Activated naive CD8-positive, alpha-beta T cell (primary cell): ENCODE data around the gene PCDHGB4.
A peak's percentile ranks its signal among the peaks of the same experiment; 100 is the strongest.
"Not testable (repeated sequence)": the region's sequence is repeated elsewhere in the genome, so short reads cannot be mapped to it uniquely, and the experiment has no call there.

Experiments used
- H3K27ac Mint-ChIP-seq: one replicate; pipeline ENCODE4 v1.8.0; 2021; ENCODE audit warnings: mixed read lengths
- H3K27me3 Mint-ChIP-seq: one replicate; pipeline ENCODE4 v1.8.0; 2021; ENCODE audit warnings: mixed read lengths
- H3K36me3 Mint-ChIP-seq: one replicate; pipeline ENCODE4 v1.8.0; 2021; ENCODE audit warnings: mixed read lengths
- H3K4me1 Mint-ChIP-seq: one replicate; pipeline ENCODE4 v1.8.0; 2021; ENCODE audit warnings: low read depth, mixed read lengths
- H3K4me3 Mint-ChIP-seq: one replicate; pipeline ENCODE4 v1.8.0; 2021; ENCODE audit warnings: mild to moderate bottlenecking, mixed read lengths
- H3K9me3 Mint-ChIP-seq: one replicate; pipeline ENCODE4 v1.8.0; 2021; ENCODE audit warnings: low read depth, mixed read lengths

PCDHGB4 gene

DNA sequence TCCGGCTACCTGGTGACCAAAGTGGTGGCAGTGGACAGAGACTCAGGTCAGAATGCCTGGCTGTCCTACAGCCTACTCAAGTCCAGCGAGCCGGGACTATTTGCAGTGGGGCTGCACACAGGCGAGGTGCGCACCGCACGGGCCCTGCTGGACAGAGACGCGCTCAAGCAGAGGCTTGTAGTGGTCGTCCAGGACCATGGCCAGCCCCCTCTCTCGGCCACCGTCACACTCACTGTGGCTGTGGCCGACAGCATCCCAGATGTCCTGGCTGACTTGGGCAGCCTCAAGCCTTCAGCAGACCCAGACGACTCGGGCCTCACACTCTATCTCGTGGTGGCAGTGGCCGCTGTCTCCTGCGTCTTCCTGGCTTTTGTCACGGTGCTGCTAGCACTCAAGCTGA lies 30.5 kb upstream of the PCDHGB4 start:
- H3K9me3 Mint-ChIP-seq = peaks cover 9% of the 10 kb centered on the region
- peaks cover 1% of the 10 kb centered on the region for H3K4me1 Mint-ChIP-seq
- peaks cover 54% of the 10 kb centered on the region for H3K27me3 Mint-ChIP-seq
- peaks cover 16% of the 10 kb centered on the region for H3K36me3 Mint-ChIP-seq
- H3K27ac Mint-ChIP-seq = no peak overlapping the region
- H3K4me3 Mint-ChIP-seq = no peak overlapping the region

DNA sequence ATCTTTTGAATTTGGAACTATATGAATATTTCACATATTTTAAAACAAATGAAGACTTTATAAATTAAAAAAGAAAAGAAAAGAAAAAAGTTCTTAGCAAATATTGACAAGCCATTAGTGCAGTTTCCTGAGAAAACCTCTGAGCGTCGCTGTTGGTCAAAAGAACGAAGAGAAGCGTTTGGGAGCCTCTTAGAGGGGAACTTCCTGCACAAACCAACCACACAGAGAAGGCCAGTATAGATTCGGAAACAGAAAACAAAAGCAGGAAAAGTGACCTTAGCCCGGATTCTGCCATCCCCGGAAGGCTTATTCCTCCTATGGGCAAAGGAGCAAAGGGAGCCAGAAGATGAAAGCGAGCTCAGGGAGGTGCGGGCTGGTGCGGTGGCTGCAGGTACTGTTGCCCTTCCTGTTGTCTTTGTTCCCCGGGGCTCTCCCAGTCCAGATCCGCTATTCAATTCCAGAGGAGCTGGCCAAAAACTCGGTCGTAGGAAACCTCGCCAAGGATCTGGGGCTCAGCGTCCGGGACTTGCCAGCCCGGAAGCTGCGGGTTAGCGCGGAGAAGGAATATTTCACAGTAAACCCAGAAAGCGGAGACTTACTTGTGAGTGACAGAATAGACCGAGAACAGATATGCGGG lies 27.6 kb upstream of the PCDHGB4 start, which contains the start of gene PCDHGB2:
PCDHGB2 (plus strand) TSS at position 205 of the 637 bp plus-strand sequence; CDS start at position 347, 142 bp downstream.
- H3K36me3 Mint-ChIP-seq = peaks cover 27% of the 10 kb centered on the region
- peaks cover 3% of the 10 kb centered on the region for H3K4me1 Mint-ChIP-seq
- H3K27ac Mint-ChIP-seq = no peak within 1 kb of the TSS
- peaks cover 14% of the 10 kb centered on the region for H3K9me3 Mint-ChIP-seq
- H3K27me3 Mint-ChIP-seq = peaks cover 61% of the 10 kb centered on the region
- H3K4me3 Mint-ChIP-seq = peak within 1 kb of the TSS; percentile 91

DNA sequence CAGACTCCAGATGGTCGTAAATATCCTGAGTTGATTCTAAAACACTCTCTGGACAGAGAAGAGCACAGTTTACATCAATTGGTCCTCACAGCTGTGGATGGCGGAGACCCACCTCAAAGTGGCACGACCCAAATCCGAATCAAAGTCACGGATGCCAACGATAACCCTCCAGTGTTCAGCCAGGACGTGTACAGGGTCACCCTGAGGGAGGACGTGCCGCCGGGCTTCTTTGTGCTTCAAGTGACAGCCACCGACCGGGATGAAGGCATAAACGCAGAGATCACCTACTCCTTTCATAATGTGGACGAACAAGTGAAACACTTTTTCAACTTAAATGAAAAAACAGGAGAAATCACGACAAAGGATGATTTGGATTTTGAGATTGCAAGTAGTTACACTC lies 26.8 kb upstream of the PCDHGB4 start:
- H3K27ac Mint-ChIP-seq = no peak overlapping the region
- peaks cover 69% of the 10 kb centered on the region for H3K27me3 Mint-ChIP-seq
- peaks cover 19% of the 10 kb centered on the region for H3K9me3 Mint-ChIP-seq
- H3K4me1 Mint-ChIP-seq = peaks cover 3% of the 10 kb centered on the region
- peak overlapping the region; percentile 4 for H3K4me3 Mint-ChIP-seq
- H3K36me3 Mint-ChIP-seq = peaks cover 31% of the 10 kb centered on the region

DNA sequence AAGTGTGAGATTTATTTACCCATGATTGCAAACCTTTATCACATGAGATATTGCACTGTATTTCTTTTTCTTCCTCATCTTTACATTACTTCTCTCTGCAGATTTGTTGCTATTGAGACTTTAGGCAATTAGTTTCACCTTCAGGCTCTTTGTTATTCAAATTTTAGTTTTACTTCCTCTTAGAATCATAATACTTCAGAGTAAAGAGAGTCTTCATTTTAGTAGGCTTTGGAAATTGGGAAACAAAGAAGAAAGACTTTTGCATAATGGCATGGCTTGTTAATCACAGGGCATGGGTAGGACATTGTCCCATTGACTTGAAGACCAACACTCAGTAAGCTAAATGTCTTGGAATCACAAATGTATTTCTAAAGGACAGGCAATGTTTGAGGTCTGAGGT lies 24.8 kb upstream of the PCDHGB4 start:
- no peak overlapping the region for H3K27ac Mint-ChIP-seq
- peaks cover 14% of the 10 kb centered on the region for H3K9me3 Mint-ChIP-seq
- no peak overlapping the region for H3K4me3 Mint-ChIP-seq
- peaks cover 34% of the 10 kb centered on the region for H3K36me3 Mint-ChIP-seq
- H3K4me1 Mint-ChIP-seq = peaks cover 3% of the 10 kb centered on the region
- H3K27me3 Mint-ChIP-seq = peaks cover 67% of the 10 kb centered on the region

DNA sequence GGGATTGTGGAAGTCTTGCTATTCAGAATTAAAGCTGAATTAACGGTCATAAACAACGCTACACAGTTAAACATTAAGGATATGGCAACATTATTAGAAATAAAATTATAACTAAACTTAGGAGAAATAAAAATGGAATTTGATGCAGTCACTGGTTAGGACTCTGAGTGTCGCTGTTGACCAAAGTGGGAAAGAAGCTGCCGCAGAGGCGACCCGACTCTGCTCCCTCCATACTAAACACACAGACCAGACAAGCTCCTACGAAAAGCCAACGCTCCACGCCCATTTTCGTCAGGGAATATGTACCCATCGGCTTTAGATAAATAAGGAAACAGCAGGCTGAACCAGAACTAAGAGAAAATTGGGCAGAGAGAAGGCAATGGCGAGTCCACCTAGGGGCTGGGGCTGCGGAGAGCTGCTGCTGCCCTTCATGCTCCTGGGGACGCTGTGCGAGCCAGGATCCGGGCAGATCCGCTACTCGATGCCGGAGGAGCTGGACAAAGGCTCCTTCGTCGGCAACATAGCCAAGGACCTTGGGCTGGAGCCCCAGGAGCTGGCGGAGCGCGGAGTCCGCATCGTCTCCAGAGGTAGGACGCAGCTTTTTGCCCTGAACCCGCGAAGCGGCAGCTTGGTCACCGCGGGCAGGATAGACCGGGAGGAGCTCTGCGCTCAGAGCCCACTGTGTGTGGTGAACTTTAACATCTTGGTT lies 23.4 kb upstream of the PCDHGB4 start, which contains the start of gene PCDHGA5:
PCDHGA5 (plus strand) TSS at position 211 of the 709 bp plus-strand sequence; CDS start at position 380, 169 bp downstream.
- H3K9me3 Mint-ChIP-seq = peaks cover 10% of the 10 kb centered on the region
- H3K27ac Mint-ChIP-seq = peak within 1 kb of the TSS; percentile 22
- H3K27me3 Mint-ChIP-seq = peaks cover 68% of the 10 kb centered on the region
- H3K36me3 Mint-ChIP-seq = peaks cover 29% of the 10 kb centered on the region
- no peak within 1 kb of the TSS for H3K4me3 Mint-ChIP-seq
- peaks cover 3% of the 10 kb centered on the region for H3K4me1 Mint-ChIP-seq

DNA sequence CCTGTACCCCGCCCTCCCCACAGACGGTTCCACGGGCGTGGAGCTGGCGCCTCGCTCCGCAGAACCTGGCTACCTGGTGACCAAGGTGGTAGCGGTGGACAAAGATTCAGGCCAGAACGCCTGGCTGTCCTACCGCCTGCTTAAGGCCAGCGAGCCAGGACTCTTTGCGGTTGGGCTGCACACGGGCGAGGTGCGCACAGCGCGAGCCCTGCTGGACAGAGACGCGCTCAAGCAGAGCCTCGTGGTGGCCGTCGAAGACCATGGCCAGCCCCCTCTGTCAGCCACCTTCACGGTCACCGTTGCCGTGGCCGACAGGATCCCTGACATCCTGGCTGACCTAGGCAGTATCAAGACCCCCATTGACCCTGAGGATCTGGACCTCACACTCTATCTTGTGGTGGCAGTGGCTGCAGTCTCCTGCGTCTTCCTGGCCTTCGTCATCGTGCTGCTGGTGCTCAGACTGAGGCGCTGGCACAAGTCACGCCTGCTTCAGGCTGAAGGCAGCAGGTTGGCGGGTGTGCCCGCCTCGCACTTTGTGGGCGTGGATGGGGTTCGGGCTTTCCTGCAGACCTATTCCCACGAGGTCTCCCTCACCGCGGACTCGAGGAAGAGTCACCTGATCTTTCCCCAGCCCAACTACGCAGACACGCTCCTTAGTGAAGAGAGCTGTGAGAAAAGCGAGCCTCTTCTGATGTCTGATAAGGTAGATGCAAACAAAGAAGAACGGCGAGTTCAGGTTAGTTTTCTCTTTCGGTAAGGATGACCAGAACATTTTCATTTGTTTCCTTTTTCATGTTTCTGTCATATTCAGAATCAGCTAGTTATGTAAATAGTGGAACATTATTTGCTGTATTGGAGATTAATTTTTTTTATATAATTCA lies 21.2 kb upstream of the PCDHGB4 start:
- Mint-ChIP-seq H3K9me3 (peaks cover 10% of the 10 kb centered on the region), H3K36me3 (peaks cover 23% of the 10 kb centered on the region), H3K27me3 (peaks cover 67% of the 10 kb centered on the region), H3K4me1 (peaks cover 8% of the 10 kb centered on the region), H3K27ac (no peak overlapping the region), H3K4me3 (no peak overlapping the region)

DNA sequence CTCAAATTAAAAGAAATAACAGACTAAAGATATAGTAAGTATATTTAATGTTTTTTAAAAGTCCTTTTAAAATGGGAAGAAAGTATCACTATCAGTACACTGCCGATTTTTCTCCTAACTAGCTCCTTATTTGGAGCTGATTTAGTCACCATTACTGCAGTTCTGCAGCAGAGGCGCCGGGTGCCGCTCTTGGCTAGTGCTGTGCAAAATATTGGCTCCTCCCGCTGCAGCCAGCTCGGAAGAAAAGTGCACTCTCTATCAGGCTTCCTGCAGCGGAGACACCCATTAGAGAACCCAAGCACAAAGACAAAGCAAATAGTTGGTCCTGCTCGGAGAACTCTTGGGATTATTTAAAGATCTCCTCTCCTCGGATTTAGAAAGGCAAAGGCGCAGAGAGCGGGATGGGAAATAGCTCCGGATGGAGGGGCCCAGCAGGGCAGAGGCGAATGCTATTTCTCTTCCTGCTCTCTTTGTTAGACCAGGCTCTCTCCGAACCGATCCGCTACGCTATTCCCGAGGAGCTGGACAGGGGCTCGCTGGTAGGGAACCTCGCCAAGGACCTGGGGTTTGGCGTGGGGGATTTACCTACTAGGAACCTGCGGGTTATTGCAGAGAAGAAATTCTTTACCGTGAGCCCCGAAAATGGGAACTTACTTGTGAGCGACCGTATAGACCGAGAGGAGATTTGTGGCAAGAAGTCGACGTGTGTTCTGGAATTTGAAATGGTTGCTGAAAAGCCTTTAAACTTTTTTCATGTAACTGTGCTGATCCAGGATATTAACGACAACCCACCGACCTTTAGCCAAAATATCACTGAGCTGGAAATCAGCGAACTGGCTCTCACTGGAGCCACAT lies 17.3 kb upstream of the PCDHGB4 start, which contains the start of gene PCDHGB3:
PCDHGB3 (plus strand) TSS at position 249 of the 855 bp plus-strand sequence; CDS start at position 402, 153 bp downstream.
- H3K27ac Mint-ChIP-seq = no peak within 1 kb of the TSS
- peaks cover 62% of the 10 kb centered on the region for H3K27me3 Mint-ChIP-seq
- peak within 1 kb of the TSS; percentile 82 for H3K4me3 Mint-ChIP-seq
- peaks cover 6% of the 10 kb centered on the region for H3K9me3 Mint-ChIP-seq
- H3K36me3 Mint-ChIP-seq = peaks cover 18% of the 10 kb centered on the region
- H3K4me1 Mint-ChIP-seq = peaks cover 9% of the 10 kb centered on the region

DNA sequence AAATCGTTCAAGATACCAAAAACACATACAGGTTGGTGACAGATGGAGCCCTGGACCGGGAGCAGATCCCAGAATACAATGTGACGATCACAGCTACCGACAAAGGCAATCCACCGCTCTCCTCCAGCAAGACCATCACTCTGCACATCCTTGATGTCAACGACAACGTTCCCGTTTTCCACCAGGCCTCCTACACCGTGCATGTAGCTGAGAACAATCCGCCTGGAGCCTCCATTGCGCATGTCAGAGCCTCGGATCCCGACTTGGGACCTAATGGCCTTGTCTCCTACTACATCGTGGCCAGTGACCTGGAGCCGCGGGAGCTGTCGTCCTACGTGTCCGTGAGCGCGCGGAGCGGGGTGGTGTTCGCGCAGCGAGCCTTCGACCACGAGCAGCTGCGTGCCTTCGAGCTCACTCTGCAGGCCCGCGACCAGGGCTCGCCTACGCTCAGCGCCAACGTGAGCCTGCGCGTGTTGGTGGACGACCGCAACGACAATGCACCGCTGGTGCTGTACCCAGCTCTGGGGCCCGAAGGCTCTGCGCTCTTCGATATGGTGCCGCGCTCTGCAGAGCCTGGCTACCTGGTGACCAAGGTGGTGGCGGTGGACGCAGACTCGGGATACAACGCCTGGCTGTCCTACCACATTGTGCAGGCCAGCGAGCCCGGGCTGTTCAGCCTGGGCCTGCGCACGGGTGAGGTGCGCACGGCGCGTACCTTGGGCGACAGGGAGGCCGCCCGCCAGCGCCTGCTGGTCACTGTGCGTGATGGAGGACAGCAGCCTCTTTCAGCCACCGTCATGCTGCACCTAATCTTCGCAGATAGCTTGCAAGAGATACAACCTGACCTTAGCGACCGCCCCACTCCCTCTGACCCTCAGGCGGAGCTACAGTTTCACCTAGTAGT lies 15.7 kb upstream of the PCDHGB4 start:
- Mint-ChIP-seq H3K9me3 (peaks cover 3% of the 10 kb centered on the region), H3K4me1 (peaks cover 9% of the 10 kb centered on the region), H3K27me3 (peaks cover 55% of the 10 kb centered on the region), H3K36me3 (peaks cover 11% of the 10 kb centered on the region), H3K4me3 (no peak overlapping the region), H3K27ac (no peak overlapping the region)

DNA sequence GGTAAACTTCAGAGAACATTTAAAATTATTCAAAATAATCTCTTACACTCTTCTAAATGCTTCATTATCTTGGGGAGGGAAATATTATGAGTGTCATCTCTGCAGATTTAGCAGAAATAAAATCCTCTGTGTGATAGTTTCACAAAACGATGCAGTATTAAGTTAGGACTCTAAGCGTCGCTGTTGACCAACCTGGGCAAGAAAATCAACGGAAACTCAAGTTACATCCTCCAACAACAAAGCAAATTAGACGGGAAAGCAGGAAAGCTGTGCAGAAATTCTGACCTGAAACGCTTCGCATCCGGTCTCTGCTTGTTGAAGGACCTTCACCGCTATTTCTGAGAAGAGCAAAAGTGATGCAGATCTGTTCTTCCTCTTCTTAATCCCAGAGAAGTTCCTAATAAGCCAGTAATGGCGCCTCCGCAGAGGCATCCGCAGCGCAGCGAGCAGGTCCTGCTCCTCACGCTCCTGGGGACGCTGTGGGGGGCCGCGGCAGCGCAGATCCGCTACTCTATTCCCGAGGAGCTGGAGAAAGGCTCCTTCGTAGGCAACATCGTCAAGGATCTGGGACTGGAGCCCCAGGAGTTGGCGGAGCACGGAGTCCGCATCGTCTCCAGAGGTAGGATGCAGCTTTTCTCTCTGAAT lies 13.7 kb upstream of the PCDHGB4 start, which contains the start of gene PCDHGA6:
PCDHGA6 (plus strand) TSS at position 219 of the 645 bp plus-strand sequence; CDS start at position 412, 193 bp downstream.
- Mint-ChIP-seq H3K4me1 (peaks cover 9% of the 10 kb centered on the region), H3K36me3 (peaks cover 10% of the 10 kb centered on the region), H3K27me3 (peaks cover 53% of the 10 kb centered on the region), H3K4me3 (peak within 1 kb of the TSS; percentile 61), H3K27ac (no peak within 1 kb of the TSS), H3K9me3 (peaks cover 3% of the 10 kb centered on the region)

DNA sequence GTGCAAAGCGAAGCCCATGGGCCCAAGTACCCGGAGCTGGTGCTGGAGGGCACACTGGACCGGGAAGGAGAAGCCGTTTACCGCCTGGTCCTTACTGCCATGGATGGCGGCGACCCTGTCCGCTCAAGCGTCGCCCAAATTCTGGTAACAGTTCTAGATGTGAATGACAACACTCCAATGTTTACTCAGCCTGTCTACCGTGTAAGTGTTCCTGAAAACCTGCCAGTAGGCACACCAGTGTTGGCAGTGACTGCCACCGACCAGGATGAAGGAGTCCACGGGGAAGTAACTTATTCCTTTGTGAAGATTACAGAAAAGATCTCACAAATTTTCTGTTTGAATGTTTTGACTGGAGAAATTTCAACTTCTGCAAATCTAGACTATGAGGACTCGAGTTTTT lies 12.9 kb upstream of the PCDHGB4 start:
- H3K36me3 Mint-ChIP-seq = peaks cover 13% of the 10 kb centered on the region
- H3K9me3 Mint-ChIP-seq = peaks cover 3% of the 10 kb centered on the region
- H3K27me3 Mint-ChIP-seq = peaks cover 57% of the 10 kb centered on the region
- peaks cover 8% of the 10 kb centered on the region for H3K4me1 Mint-ChIP-seq
- no peak overlapping the region for H3K4me3 Mint-ChIP-seq
- no peak overlapping the region for H3K27ac Mint-ChIP-seq

DNA sequence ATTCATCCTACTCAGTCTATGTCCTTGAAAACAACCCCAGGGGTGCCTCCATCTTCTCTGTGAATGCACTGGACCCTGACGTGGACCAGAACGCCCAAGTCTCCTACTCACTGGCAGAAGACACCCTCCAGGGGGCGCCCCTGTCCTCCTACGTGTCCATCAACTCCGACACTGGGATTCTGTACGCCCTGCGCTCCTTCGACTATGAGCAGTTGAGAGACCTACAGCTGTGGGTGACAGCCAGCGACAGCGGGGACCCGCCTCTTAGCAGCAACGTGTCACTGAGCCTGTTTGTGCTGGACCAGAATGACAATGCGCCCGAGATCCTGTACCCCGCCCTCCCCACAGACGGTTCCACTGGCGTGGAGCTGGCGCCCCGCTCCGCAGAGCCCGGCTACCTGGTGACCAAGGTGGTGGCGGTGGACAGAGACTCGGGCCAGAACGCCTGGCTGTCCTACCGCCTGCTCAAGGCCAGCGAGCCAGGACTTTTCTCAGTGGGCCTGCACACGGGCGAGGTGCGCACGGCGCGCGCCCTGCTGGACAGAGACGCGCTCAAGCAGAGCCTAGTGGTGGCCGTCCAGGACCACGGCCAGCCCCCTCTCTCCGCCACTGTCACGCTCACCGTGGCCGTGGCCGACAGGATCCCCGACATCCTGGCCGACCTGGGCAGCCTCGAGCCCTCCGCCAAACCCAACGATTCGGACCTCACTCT lies 11.9 kb upstream of the PCDHGB4 start:
- H3K27ac Mint-ChIP-seq, H3K9me3 Mint-ChIP-seq: not testable (repeated sequence)

DNA sequence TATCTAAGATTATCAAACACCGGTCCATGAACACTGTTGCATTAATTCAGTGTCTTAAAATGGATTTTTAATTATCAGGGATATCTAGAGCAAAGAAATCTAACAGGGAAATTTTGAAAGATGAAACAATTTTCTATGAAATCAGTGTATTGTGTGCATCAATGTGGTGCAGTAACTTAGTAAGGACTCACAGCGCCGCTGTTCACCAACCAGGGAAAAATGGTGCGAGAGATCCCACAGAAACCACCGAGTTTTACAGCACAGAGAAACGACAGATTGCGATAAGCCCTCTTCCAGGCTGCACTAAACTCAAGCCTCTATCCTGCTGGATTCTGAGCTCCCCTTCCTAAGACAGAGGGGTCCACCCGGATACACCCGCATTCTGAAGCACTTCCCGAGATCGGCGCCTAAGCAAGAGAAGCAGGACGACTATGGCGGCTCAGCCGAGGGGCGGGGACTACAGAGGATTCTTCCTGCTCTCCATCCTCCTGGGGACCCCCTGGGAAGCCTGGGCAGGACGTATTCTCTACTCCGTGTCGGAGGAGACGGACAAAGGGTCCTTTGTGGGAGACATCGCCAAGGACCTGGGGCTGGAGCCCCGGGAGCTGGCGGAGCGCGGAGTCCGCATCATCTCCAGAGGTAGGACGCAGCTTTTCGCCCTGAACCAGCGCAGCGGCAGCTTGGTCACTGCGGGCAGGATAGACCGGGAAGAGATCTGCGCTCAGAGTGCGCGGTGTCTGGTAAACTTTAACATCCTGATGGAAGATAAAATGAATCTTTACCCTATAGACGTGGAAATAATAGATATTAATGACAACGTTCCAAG lies 4.8 kb upstream of the PCDHGB4 start, which contains the start of gene PCDHGA7:
PCDHGA7 (plus strand) TSS at position 274 of the 826 bp plus-strand sequence; CDS start at position 432, 158 bp downstream.
- H3K27ac Mint-ChIP-seq = no peak within 1 kb of the TSS
- H3K9me3 Mint-ChIP-seq = peaks cover 15% of the 10 kb centered on the region
- H3K27me3 Mint-ChIP-seq = peaks cover 70% of the 10 kb centered on the region
- H3K4me3 Mint-ChIP-seq = peak within 1 kb of the TSS; percentile 82
- H3K36me3 Mint-ChIP-seq = peaks cover 15% of the 10 kb centered on the region
- H3K4me1 Mint-ChIP-seq = no peaks in the 10 kb centered on the region

More for the DNA sequence above, 11.9 kb upstream of the PCDHGB4 start:
- H3K27me3 Mint-ChIP-seq = peaks cover 57% of the 10 kb centered on the region
- not testable (repeated sequence) for H3K4me3 Mint-ChIP-seq, H3K4me1 Mint-ChIP-seq
- H3K36me3 Mint-ChIP-seq = peaks cover 13% of the 10 kb centered on the region
